K562 (cell line): ENCODE results near the gene RHO. TPM values are rescaled to one million over a fixed set of nuclear protein-coding genes. Genes with fewer than 3 reads are reported as not detected.
"Not testable (repeated sequence)": the region's sequence is repeated elsewhere in the genome, so short reads cannot be mapped to it uniquely, and the experiment has no call there.

Experiments
- ATAC-seq: fragments of 200-7000 bp; cut with Tn5 transposase; 3 replicates; pipeline ENCODE4 v1.9.1; 2020; ENCODE audit warnings: moderate library complexity
- BruUV-seq: library from RNA; stranded (reverse); fragments of 400-500 nt; replicated peaks from 2 replicates; lab custom pipeline; 2021; lab: Mats Ljungman, UMichigan
- CTCF ChIA-PET: fragments of 300-600 bp; formaldehyde crosslinking; extraction: SDS; loops from one replicate; lab custom pipeline; 2021; ENCODE audit warnings: low intra/inter-chr PET ratio; lab: Yijun Ruan, JAX
- POLR2A ChIA-PET: fragments of 300-600, 350-650 bp; sonication (Branson Sonifier 250); formaldehyde crosslinking; extraction: SDS; loops from one replicate; lab custom pipeline; 2021; ENCODE audit warnings: antibody characterized with exemption, inconsistent platforms; lab: Yijun Ruan, JAX
- DNase-seq, 4 experiments: peaks; one replicate each; pipeline versions ENCODE4 v3.0.0 to v3.0.0-alpha.2; 2011 to 2018; ENCODE audit warnings: low spot score in 3 of 4, mixed read lengths in 3 of 4; ENCODE audit errors: extremely low read depth in 1 of 4
- FAIRE-seq: peaks from 2 replicates; lab custom pipeline; 2011; peaks lifted over from hg19 to GRCh38; lab: Jason Lieb, UNC
- H2AFZ ChIP-seq: 2 replicates; pipeline ENCODE4 v1.6.0; 2011; ENCODE audit warnings: low read depth, low read length, control low read depth, inconsistent platforms
- H3K27ac ChIP-seq: fragments of 200-600 bp; 3 replicates; pipeline ENCODE4 v1.8.0; 2011; ENCODE audit warnings: low read depth, mild to moderate bottlenecking, control low read depth, inconsistent platforms, low read length, moderate library complexity, mixed read lengths; ENCODE audit errors: extremely low read depth
- H3K27me3 ChIP-seq, 2 experiments: fragments of 300-600 bp in 1 of 2; 2 replicates in 1 of 2; 3 replicates in 1 of 2; pipeline versions ENCODE4 v1.6.0 to v1.8.0; 2011; ENCODE audit warnings: inconsistent platforms in 2 of 2, low read length in 2 of 2, mild to moderate bottlenecking in 1 of 2, mixed read lengths in 1 of 2, moderate library complexity in 1 of 2; ENCODE audit not compliant: control insufficient read depth in 2 of 2, insufficient read depth in 2 of 2
- H3K36me3 ChIP-seq: fragments of 300-600 bp; 3 replicates; pipeline ENCODE4 v1.8.0; 2011; ENCODE audit warnings: mild to moderate bottlenecking, low read length, inconsistent platforms; ENCODE audit not compliant: control insufficient read depth, insufficient read depth
- H3K4me1 ChIP-seq, 2 experiments: fragments of 200-600 bp in 1 of 2; replicated peaks in 1 of 2; 2 replicates in 1 of 2; 3 replicates in 1 of 2; pipeline versions ENCODE4 v1.5.1 to v1.8.0; 2011; ENCODE audit warnings: inconsistent platforms in 2 of 2, low read length in 2 of 2, mild to moderate bottlenecking in 1 of 2, mixed read lengths in 1 of 2, moderate library complexity in 1 of 2; ENCODE audit not compliant: control insufficient read depth in 2 of 2, insufficient read depth in 2 of 2
- H3K4me2 ChIP-seq: 2 replicates; pipeline ENCODE4 v1.6.1; 2011; ENCODE audit warnings: low read length, control low read depth, inconsistent platforms, mixed read lengths; ENCODE audit not compliant: insufficient read depth
- H3K4me3 ChIP-seq: fragments of 200-600 bp; sonication (generic), shearing (Covaris generic); 2 replicates; pipeline ENCODE4 v1.5.1; 2016; ENCODE audit warnings: control low read depth, inconsistent platforms
- H3K79me2 ChIP-seq: fragments of 200-600 bp; 3 replicates; pipeline ENCODE4 v1.8.0; 2011; ENCODE audit warnings: low read length, inconsistent platforms; ENCODE audit not compliant: control insufficient read depth, insufficient read depth
- H3K9ac ChIP-seq, 2 experiments: 2 replicates each; pipeline versions ENCODE4 v1.6.0 to v1.6.1; 2011; ENCODE audit warnings: low read depth in 2 of 2, low read length in 2 of 2, control low read depth in 1 of 2, inconsistent platforms in 1 of 2, mild to moderate bottlenecking in 1 of 2, mixed read lengths in 1 of 2; ENCODE audit not compliant: insufficient read depth in 1 of 2
- H3K9me1 ChIP-seq: one replicate; pipeline ENCODE4 v1.6.0; 2011; ENCODE audit warnings: inconsistent platforms, mild to moderate bottlenecking, low read length, moderate library complexity; ENCODE audit not compliant: control insufficient read depth, insufficient read depth
- H3K9me3 ChIP-seq: replicated peaks from 2 replicates; pipeline ENCODE4 v1.5.1; 2011; ENCODE audit warnings: low read depth, low read length, inconsistent platforms; ENCODE audit not compliant: control insufficient read depth, insufficient read depth
- H4K20me1 ChIP-seq: replicated peaks from 2 replicates; pipeline ENCODE4 v1.6.1; 2011; ENCODE audit warnings: low read length, inconsistent platforms, mixed read lengths; ENCODE audit not compliant: control insufficient read depth, insufficient read depth
- ASH1L ChIP-seq: fragments of 450-650 bp; IDR thresholded peaks from 2 replicates; pipeline ENCODE4 v1.6.1; 2018; ENCODE audit warnings: borderline replicate concordance, mild to moderate bottlenecking, low read depth; ENCODE audit not compliant: partially characterized antibody
- CLOCK ChIP-seq: fragments of 250-450 bp; sonication (Bioruptor Pico); IDR thresholded peaks from 2 replicates; pipeline ENCODE4 v1.4.0; 2020; ENCODE audit warnings: mild to moderate bottlenecking, moderate library complexity, borderline replicate concordance
- DLX4 ChIP-seq: fragments of 250-450 bp; sonication (Bioruptor Pico); IDR thresholded peaks from 2 replicates; pipeline ENCODE4 v1.6.1; 2021; ENCODE audit warnings: mild to moderate bottlenecking
- GATAD2A ChIP-seq: fragments of 450-650 bp; IDR thresholded peaks from 2 replicates; pipeline ENCODE4 v1.6.1; 2017
- NEUROD1 ChIP-seq: fragments of 150-350 bp; IDR thresholded peaks from 2 replicates; pipeline ENCODE4 v1.6.1; 2014; ENCODE audit warnings: borderline replicate concordance, low read length, low read depth; ENCODE audit not compliant: partially characterized antibody
- NFE2 ChIP-seq: IDR thresholded peaks from 2 replicates; pipeline ENCODE4 v1.6.1; 2014; ENCODE audit warnings: antibody characterized with exemption, low read depth
- RBM15 ChIP-seq: fragments of 200-400 bp; formaldehyde crosslinking; IDR thresholded peaks from 2 replicates; pipeline ENCODE4 v1.6.1; 2018; ENCODE audit warnings: mild to moderate bottlenecking, low read length, moderate library complexity; ENCODE audit not compliant: insufficient read depth
- SPI1 ChIP-seq: IDR thresholded peaks from 2 replicates; pipeline ENCODE4 v1.6.1; 2011; ENCODE audit warnings: low read depth, low read length, control low read depth, borderline replicate concordance
- ZNF766 ChIP-seq: fragments of 200-800 bp; sonication (Bioruptor generic); conservative IDR thresholded peaks from 2 replicates; pipeline ENCODE4 v1.6.1; 2016; ENCODE audit warnings: missing genetic modification characterization, missing compliant biosample characterization
- WGBS: fragments of 100-300 bp; shearing (Covaris generic); methylation state at CpG from one replicate; pipeline ENCODE4 v1.1.6; 2016; ENCODE audit warnings: low coverage, mixed read lengths; ENCODE audit not compliant: insufficient coverage; ENCODE audit errors: missing lambda C conversion rate; 5-methylcytosine and 5-hydroxymethylcytosine counted together
- in situ Hi-C: fragments of 300-500 bp; cut with MboI; formaldehyde crosslinking; loops from 4 replicates; pipeline ENCODE4 v1.15.0; 2018; ENCODE audit warnings: inconsistent platforms, mixed read lengths
- intact Hi-C: fragments of 100-400 bp; cut with micrococcal nuclease; formaldehyde crosslinking; loops from 2 replicates; pipeline ENCODE4 v1.14.2; 2022
- polyA plus RNA-seq, 8 experiments: library from polyadenylated mRNA; depleted of rRNA in 4 of 8; stranded (reverse) in 5 of 8; unstranded in 3 of 8; fragments of >200 nt; fragmentation: Nextera tagmentation in 2 of 8; fragmentation: Illumina TruSeq in 1 of 8; extraction: Ambion mirVana in 2 of 8; extraction: Trizol in 1 of 8; gene quantifications; 2 replicates each; pipeline versions ENCODE4 v1.2.1 to v1.2.3, GENCODE V29; 2011 to 2014; ENCODE audit warnings: inconsistent platforms in 1 of 8, missing spikeins in 1 of 8
- total RNA-seq, 7 experiments: library from RNA; depleted of rRNA in 6 of 7; stranded (reverse); fragments of >200 nt in 6 of 7; fragmentation: Illumina TruSeq in 2 of 7; extraction: Trizol in 2 of 7; gene quantifications; 2 replicates each; pipeline versions ENCODE4 v1.2.1 to v1.2.3, GENCODE V29; 2011 to 2021; ENCODE audit warnings: low replicate concordance in 1 of 7

RHO gene
- total and polyA plus RNA-seq, 9 of the 15 experiments (the other 6 are each of a cell fraction or from before 2014, with no cell fraction given) = not detected

- TF ChIP-seq DLX4 = no peak
- no peak for TF ChIP-seq RBM15
- no peak for TF ChIP-seq SPI1
- no peak for TF ChIP-seq GATAD2A
- TF ChIP-seq ASH1L = no peak
- TF ChIP-seq ZNF766 (CRISPR knock-in tag) = no peak
- TF ChIP-seq CLOCK (CRISPR knock-in tag) = no peak
- TF ChIP-seq NEUROD1 = no peak
- TF ChIP-seq NFE2 = no peak
Measured at GRCh38 chr3:129543999-129544398, 15.6 kb downstream of the RHO start (continued).

- peaks cover 0 to 26% of the 10 kb centered on the region in 2 experiments; a peak in 2 of 5 replicates for H3K4me1 ChIP-seq
- POLR2A ChIA-PET = interaction anchor here (0.8 kb wide), 1 partner anchor 8 kb away, joined by 4 read pairs; no protein-coding TSS in a partner anchor
- in situ Hi-C loops, CTCF ChIA-PET, H3K9ac ChIP-seq, H3K9me3 ChIP-seq, H3K4me2 ChIP-seq, H4K20me1 ChIP-seq, FAIRE-seq, H3K27me3 ChIP-seq, H3K36me3 ChIP-seq, H3K27ac ChIP-seq, ATAC-seq, H3K9me1 ChIP-seq, H3K79me2 ChIP-seq, H2AFZ ChIP-seq, BruUV-seq, H3K4me3 ChIP-seq, intact Hi-C loops, DNase-seq: not testable (repeated sequence)
- 49% methylated on average over 3 of the region's 3 CpGs for WGBS
Measured at GRCh38 chr3:129545951-129546350, 17.5 kb downstream of the RHO start.
